Left ventricle myocardium inferior (tissue), 1 donor: ENCODE results near the gene TRIAP1. TPM values are rescaled to one million over a fixed set of nuclear protein-coding genes. Genes with fewer than 3 reads are reported as not detected.

ENCODE experiments used
- DNase-seq: peaks from one replicate; pipeline ENCODE4 v3.0.0-alpha.2; 2020
- H3K27ac ChIP-seq: fragments of 200-600 bp; replicated peaks from 2 replicates; pipeline ENCODE4 v1.8.0; 2021
- H3K27me3 ChIP-seq: fragments of 200-600 bp; 2 replicates; pipeline ENCODE4 v1.8.0; 2021; ENCODE audit warnings: low read depth
- H3K36me3 ChIP-seq: fragments of 200-600 bp; 2 replicates; pipeline ENCODE4 v1.8.0; 2021
- H3K4me1 ChIP-seq: fragments of 200-600 bp; 2 replicates; pipeline ENCODE4 v1.8.0; 2021
- H3K4me3 ChIP-seq: fragments of 200-600 bp; 2 replicates; pipeline ENCODE4 v1.8.0; 2021; ENCODE audit warnings: mild to moderate bottlenecking, moderate library complexity
- H3K9me3 ChIP-seq: fragments of 200-600 bp; replicated peaks from 2 replicates; pipeline ENCODE4 v1.8.0; 2021
- intact Hi-C: fragments of 100-400 bp; cut with micrococcal nuclease; formaldehyde crosslinking; loops from one replicate; pipeline ENCODE4 v1.11.0; 2022
- total RNA-seq: library from RNA; stranded (reverse); fragmentation: NEBNext Ultra II Directional; extraction: Animal tissue kit (Norgen Biotek cat#: 25700); gene quantifications from one replicate; pipeline ENCODE4 v1.2.1, GENCODE V29; 2021
- TF ChIP-seq, protein P1 (sequence below): fragments of 200-600 bp; IDR thresholded peaks from 2 replicates; pipeline ENCODE4 v1.8.0; 2021; ENCODE audit warnings: antibody characterized with exemption, mild to moderate bottlenecking, borderline replicate concordance
- donor health status: DM: no; HTN: yes; CAD: no; lungs with severe emphysema.

Gene TRIAP1
- total RNA-seq, 1 donor from 2014 or later: 17.9 TPM

DNA sequence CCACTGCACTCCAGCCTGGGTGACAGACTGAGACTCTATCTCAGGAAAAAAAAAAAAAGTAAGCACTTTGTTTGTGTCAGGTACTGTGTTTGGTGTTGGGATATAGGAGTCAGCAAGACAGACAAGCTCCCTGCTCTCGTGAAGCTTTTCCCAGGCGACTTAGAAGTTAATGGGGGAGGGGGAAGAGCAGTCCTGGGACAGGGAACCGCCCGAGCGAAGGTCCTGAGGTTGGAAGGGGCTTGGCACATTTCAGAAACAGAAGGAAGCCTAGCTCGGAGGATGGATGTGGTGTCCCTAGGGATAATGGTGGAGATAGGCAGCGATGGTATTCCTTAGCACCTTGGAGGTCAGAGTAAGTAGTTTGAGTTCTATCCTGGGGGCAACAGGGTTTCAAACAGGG, 16.8 kb downstream of the TRIAP1 start:
- DNase-seq: no peak
- intact Hi-C loops: no loop called here
- Histone ChIP-seq H3K4me1 (no peaks in the 10 kb centered on the region), H3K27ac (no peak overlapping the region), H3K36me3 (no peaks in the 10 kb centered on the region), H3K4me3 (no peak overlapping the region), H3K9me3 (no peaks in the 10 kb centered on the region), H3K27me3 (peaks cover 24% of the 10 kb centered on the region)
- TF ChIP-seq, protein P1, sequence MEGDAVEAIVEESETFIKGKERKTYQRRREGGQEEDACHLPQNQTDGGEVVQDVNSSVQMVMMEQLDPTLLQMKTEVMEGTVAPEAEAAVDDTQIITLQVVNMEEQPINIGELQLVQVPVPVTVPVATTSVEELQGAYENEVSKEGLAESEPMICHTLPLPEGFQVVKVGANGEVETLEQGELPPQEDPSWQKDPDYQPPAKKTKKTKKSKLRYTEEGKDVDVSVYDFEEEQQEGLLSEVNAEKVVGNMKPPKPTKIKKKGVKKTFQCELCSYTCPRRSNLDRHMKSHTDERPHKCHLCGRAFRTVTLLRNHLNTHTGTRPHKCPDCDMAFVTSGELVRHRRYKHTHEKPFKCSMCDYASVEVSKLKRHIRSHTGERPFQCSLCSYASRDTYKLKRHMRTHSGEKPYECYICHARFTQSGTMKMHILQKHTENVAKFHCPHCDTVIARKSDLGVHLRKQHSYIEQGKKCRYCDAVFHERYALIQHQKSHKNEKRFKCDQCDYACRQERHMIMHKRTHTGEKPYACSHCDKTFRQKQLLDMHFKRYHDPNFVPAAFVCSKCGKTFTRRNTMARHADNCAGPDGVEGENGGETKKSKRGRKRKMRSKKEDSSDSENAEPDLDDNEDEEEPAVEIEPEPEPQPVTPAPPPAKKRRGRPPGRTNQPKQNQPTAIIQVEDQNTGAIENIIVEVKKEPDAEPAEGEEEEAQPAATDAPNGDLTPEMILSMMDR: no peak

GRCh38 chr12:120428597-120429229, 17.5 kb downstream of the TRIAP1 start:
- no peak overlapping the region for H3K27ac ChIP-seq
- H3K4me3 ChIP-seq: no peak overlapping the region
- H3K36me3 ChIP-seq: no peaks in the 10 kb centered on the region
- TF ChIP-seq, protein P1: no peak
- intact Hi-C loops: no loop called here
- DNase-seq: no peak
- peaks cover 21% of the 10 kb centered on the region for H3K27me3 ChIP-seq
- no peaks in the 10 kb centered on the region for H3K9me3 ChIP-seq
- no peaks in the 10 kb centered on the region for H3K4me1 ChIP-seq

- intact Hi-C loops: no loop called here
- H3K27me3 ChIP-seq: peaks cover 6% of the 10 kb centered on the region
- TF ChIP-seq, protein P1: no peak
- H3K27ac ChIP-seq: no peak overlapping the region
- no peak for DNase-seq
- H3K4me1 ChIP-seq: no peaks in the 10 kb centered on the region
- no peaks in the 10 kb centered on the region for H3K9me3 ChIP-seq
- H3K4me3 ChIP-seq: no peak overlapping the region
- no peaks in the 10 kb centered on the region for H3K36me3 ChIP-seq
Measured at GRCh38 chr12:120425797-120426196, 20.4 kb downstream of the TRIAP1 start.

- H3K27me3 ChIP-seq: peaks cover 5% of the 10 kb centered on the region
- no peaks in the 10 kb centered on the region for H3K36me3 ChIP-seq
- TF ChIP-seq, protein P1: no peak
- no peak overlapping the region for H3K27ac ChIP-seq
- intact Hi-C loops: no loop called here
- no peaks in the 10 kb centered on the region for H3K9me3 ChIP-seq
- no peak overlapping the region for H3K4me3 ChIP-seq
- H3K4me1 ChIP-seq: no peaks in the 10 kb centered on the region
- DNase-seq: no peak
Measured at GRCh38 chr12:120422892-120423456, 23.2 kb downstream of the TRIAP1 start.

DNA sequence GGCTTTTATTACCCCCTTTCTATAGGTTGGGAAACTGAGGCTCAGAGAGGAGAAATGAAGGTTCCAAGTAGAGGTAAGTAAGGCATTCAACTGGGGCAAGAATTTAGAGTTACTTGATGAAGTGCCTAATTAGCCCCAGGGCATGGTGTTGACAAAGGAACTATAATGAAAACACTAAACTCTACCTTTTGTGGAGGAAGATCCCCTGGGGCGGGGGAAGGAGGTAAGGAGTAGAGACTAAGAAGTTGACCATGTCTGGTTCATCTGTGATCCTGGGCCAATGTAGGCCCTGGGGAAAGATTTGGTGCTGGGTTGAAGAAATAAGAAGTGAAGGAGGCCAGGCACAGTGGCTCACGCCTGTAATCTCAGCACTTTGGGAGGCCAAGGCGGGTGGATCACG, 24.5 kb downstream of the TRIAP1 start:
- no peaks in the 10 kb centered on the region for H3K27me3 ChIP-seq
- no peak overlapping the region for H3K27ac ChIP-seq
- TF ChIP-seq, protein P1: no peak
- no peaks in the 10 kb centered on the region for H3K36me3 ChIP-seq
- intact Hi-C loops: no loop called here
- no peaks in the 10 kb centered on the region for H3K4me1 ChIP-seq
- H3K9me3 ChIP-seq: no peaks in the 10 kb centered on the region
- DNase-seq: no peak
- H3K4me3 ChIP-seq: no peak overlapping the region
